AG10803 (cell line): ENCODE data around the gene TPRG1L.

ENCODE experiments used
- DNase-seq: peaks from one replicate; pipeline ENCODE4 v3.0.0; 2010; ENCODE audit warnings: low read depth
- H3K4me3 ChIP-seq: 2 replicates; pipeline ENCODE4 v1.5.1; 2011; ENCODE audit warnings: mild to moderate bottlenecking, low read length, control low read depth
- CTCF ChIP-seq: conservative IDR thresholded peaks from 2 replicates; pipeline ENCODE4 v1.5.1; 2011; ENCODE audit warnings: mild to moderate bottlenecking, low read length, control low read depth, inconsistent platforms

TPRG1L gene

GRCh38 chr1:3636531-3636930, 11.7 kb downstream of the TPRG1L start:
- DNase-seq: no peak
- no peak overlapping the region for H3K4me3 ChIP-seq
- no peak for TF ChIP-seq CTCF

- DNase-seq: no peak
- TF ChIP-seq CTCF: no peak
- no peak overlapping the region for H3K4me3 ChIP-seq
Observed at GRCh38 chr1:3638027-3638426, 13.2 kb downstream of the TPRG1L start.

- no peak for TF ChIP-seq CTCF
Observed at GRCh38 chr1:3638676-3639075, 13.9 kb downstream of the TPRG1L start.

GRCh38 chr1:3639397-3639911, 14.6 kb downstream of the TPRG1L start:
- no peak for DNase-seq
- TF ChIP-seq CTCF: no peak
- H3K4me3 ChIP-seq: no peak overlapping the region

More at GRCh38 chr1:3638676-3639075, 13.9 kb downstream of the TPRG1L start:
- H3K4me3 ChIP-seq: no peak overlapping the region
- DNase-seq: no peak

GRCh38 chr1:3640121-3640837, 15.5 kb downstream of the TPRG1L start:
- DNase-seq: no peak
- TF ChIP-seq CTCF: no peak
- H3K4me3 ChIP-seq: no peak overlapping the region

GRCh38 chr1:3641046-3641760, 16.4 kb downstream of the TPRG1L start:
- DNase-seq: no peak
- TF ChIP-seq CTCF: no peak
- H3K4me3 ChIP-seq: no peak overlapping the region

- TF ChIP-seq CTCF: no peak
- no peak overlapping the region for H3K4me3 ChIP-seq
- DNase-seq: no peak
Observed at GRCh38 chr1:3641816-3642215, 17.0 kb downstream of the TPRG1L start.
